GM21526 (cell line): ENCODE data around the gene INTS11.

Experiments
- ATAC-seq: cut with Tn5 transposase; IDR thresholded peaks from one replicate; pipeline ENCODE4 v1.9.1; 2021; ENCODE audit warnings: moderate library complexity; ENCODE audit not compliant: unreplicated experiment, low FRiP score

INTS11 gene

GRCh38 chr1:1303736-1304135, 20.7 kb downstream of the INTS11 start:
- ATAC-seq = no peak

- ATAC-seq = no peak
These were observed 21.4 kb downstream of the INTS11 start for GRCh38 chr1:1302951-1303509.

GRCh38 chr1:1302006-1302430, 22.4 kb downstream of the INTS11 start:
- no peak for ATAC-seq

GRCh38 chr1:1300352-1300739, 24.1 kb downstream of the INTS11 start:
- no peak for ATAC-seq

GRCh38 chr1:1299686-1300351, 24.6 kb downstream of the INTS11 start:
- ATAC-seq = no peak

- ATAC-seq = no peak
These were observed 25.4 kb downstream of the INTS11 start for GRCh38 chr1:1298861-1299685.

GRCh38 chr1:1297802-1298424, 26.5 kb downstream of the INTS11 start:
- ATAC-seq = no peak

- ATAC-seq = no peak
These were observed 28.1 kb downstream of the INTS11 start for GRCh38 chr1:1296070-1297061.

- ATAC-seq = no peak
These were observed 29.1 kb downstream of the INTS11 start for GRCh38 chr1:1295154-1295923.

GRCh38 chr1:1294250-1294890, 30.1 kb downstream of the INTS11 start:
- ATAC-seq = no peak

- ATAC-seq = no peak
These were observed 30.9 kb downstream of the INTS11 start for GRCh38 chr1:1293263-1294249.

- ATAC-seq = no peak
These were observed 31.6 kb downstream of the INTS11 start for GRCh38 chr1:1292851-1293250.

GRCh38 chr1:1292442-1292779, 32.0 kb downstream of the INTS11 start:
- ATAC-seq = no peak

- ATAC-seq = no peak
These were observed 32.7 kb downstream of the INTS11 start for GRCh38 chr1:1291548-1292441.

GRCh38 chr1:1291023-1291528, 33.4 kb downstream of the INTS11 start:
- ATAC-seq = no peak

GRCh38 chr1:1290238-1290731, 34.2 kb downstream of the INTS11 start:
- no peak for ATAC-seq
